Thyroid gland (tissue), 4 donors: ENCODE results near the gene COX4I2. TPM values are rescaled to one million over a fixed set of nuclear protein-coding genes. Genes with fewer than 3 reads are reported as not detected.

ENCODE experiments used
- DNase-seq, 2 donors: peaks; one replicate each; pipeline ENCODE4 v3.0.0-alpha.2; 2019
- H3K27ac ChIP-seq, 3 donors: fragments of 200-600 bp; sonication (generic); 1 replicate in 2 of 3; 2 replicates in 1 of 3; pipeline ENCODE4 v1.5.1; 2016 to 2019; ENCODE audit warnings: mild to moderate bottlenecking in 1 of 3, moderate library complexity in 1 of 3
- H3K27me3 ChIP-seq: fragments of 200-600 bp; sonication (generic); one replicate; pipeline ENCODE4 v1.5.1; 2019
- H3K36me3 ChIP-seq, 2 donors: fragments of 200-600 bp; sonication (generic); one replicate each; pipeline ENCODE4 v1.5.1; 2016 to 2019
- H3K4me1 ChIP-seq, 2 donors: fragments of 200-600 bp; sonication (generic); one replicate each; pipeline ENCODE4 v1.5.1; 2017 to 2019
- H3K4me3 ChIP-seq, 3 donors: fragments of 200-600 bp; sonication (generic); replicated peaks in 1 of 3; 1 replicate in 2 of 3; 2 replicates in 1 of 3; pipeline ENCODE4 v1.5.1; 2016; ENCODE audit warnings: mild to moderate bottlenecking in 1 of 3
- H3K9me3 ChIP-seq: fragments of 200-600 bp; sonication (generic); one replicate; pipeline ENCODE4 v1.5.1; 2017
- CTCF ChIP-seq, 6 experiments: fragments of 200-600 bp in 3 of 6; fragments of 450-650 bp in 3 of 6; sonication (generic) in 3 of 6; IDR thresholded peaks; one replicate each; pipeline ENCODE4 v1.5.1; 2016 to 2019; ENCODE audit warnings: antibody characterized with exemption in 6 of 6, mild to moderate bottlenecking in 2 of 6, inconsistent platforms in 1 of 6, moderate library complexity in 1 of 6
- POLR2A ChIP-seq, 2 donors: fragments of 450-650 bp; IDR thresholded peaks; one replicate each; pipeline ENCODE4 v1.6.1; 2017; ENCODE audit warnings: antibody characterized with exemption in 2 of 2, mild to moderate bottlenecking in 2 of 2, moderate library complexity in 1 of 2
- WGBS, 2 donors: methylation state at CpG; one replicate each; pipeline ENCODE4 v1.1.5; 2017; 5-methylcytosine and 5-hydroxymethylcytosine counted together
- intact Hi-C: fragments of 100-400 bp; cut with DNase I; formaldehyde crosslinking; loops from one replicate; pipeline ENCODE4 v1.15.1; 2023
- total RNA-seq, 4 donors: library from RNA; depleted of rRNA; stranded (reverse); fragments of >200 nt; gene quantifications; one replicate each; pipeline ENCODE4 v1.2.3, GENCODE V29; 2016

COX4I2 gene
- total RNA-seq, 4 donors from 2014 or later, result 1.1 to 4.8 (median 3.4) TPM

GRCh38 chr20:31630187-31630790 lies 7.4 kb upstream of the COX4I2 start:
- 54 to 57% methylated on average over 2 of the region's 2 CpGs for WGBS, 2 donors
- DNase-seq, result no peak
- H3K4me3 ChIP-seq, result no peak overlapping the region
- no peaks in the 10 kb centered on the region for H3K4me1 ChIP-seq
- H3K27me3 ChIP-seq, result no peaks in the 10 kb centered on the region
- no peaks in the 10 kb centered on the region for H3K9me3 ChIP-seq
- intact Hi-C loops, result loop anchor here (10.0 kb wide), 1 partner anchor 205 kb away; no protein-coding TSS in a partner anchor
- no peak for TF ChIP-seq CTCF (IDR thresholded peaks at IDR 0.05)
- no peak for TF ChIP-seq POLR2A (IDR thresholded peaks at IDR 0.05)
- H3K27ac ChIP-seq, result no peak overlapping the region
- H3K36me3 ChIP-seq, result no peaks in the 10 kb centered on the region

- Histone ChIP-seq H3K27ac (no peak overlapping the region), H3K9me3 (no peaks in the 10 kb centered on the region), H3K4me1 (no peaks in the 10 kb centered on the region), H3K36me3 (no peaks in the 10 kb centered on the region), H3K27me3 (no peaks in the 10 kb centered on the region), H3K4me3 (no peak overlapping the region)
- DNase-seq, result no peak
- intact Hi-C loops, result loop anchor here (10.0 kb wide), 1 partner anchor 202 kb away; no protein-coding TSS in a partner anchor
- TF ChIP-seq POLR2A (IDR thresholded peaks at IDR 0.05), result no peak
- TF ChIP-seq CTCF (IDR thresholded peaks at IDR 0.05), result no peak
- WGBS, 2 donors, result 94 to 95% methylated on average over 37 to 39 of the region's 40 CpGs
Measured at GRCh38 chr20:31632548-31633338, 5.0 kb upstream of the COX4I2 start.

GRCh38 chr20:31633339-31633914 lies 4.3 kb upstream of the COX4I2 start:
- no peak for TF ChIP-seq POLR2A (IDR thresholded peaks at IDR 0.05)
- no peak for TF ChIP-seq CTCF (IDR thresholded peaks at IDR 0.05)
- H3K4me1 ChIP-seq, result no peaks in the 10 kb centered on the region
- no peak for DNase-seq
- H3K27ac ChIP-seq, result no peak overlapping the region
- H3K9me3 ChIP-seq, result no peaks in the 10 kb centered on the region
- WGBS, 2 donors, result 87 to 93% methylated on average over 12 to 14 of the region's 14 CpGs
- no peaks in the 10 kb centered on the region for H3K36me3 ChIP-seq
- H3K27me3 ChIP-seq, result no peaks in the 10 kb centered on the region
- no peak overlapping the region for H3K4me3 ChIP-seq
- intact Hi-C loops, result loop anchor here (10.0 kb wide), 1 partner anchor 201 kb away; no protein-coding TSS in a partner anchor

- intact Hi-C loops, result loop anchor here (10.0 kb wide), 1 partner anchor 196 kb away; no protein-coding TSS in a partner anchor
- Histone ChIP-seq H3K4me3 (no peak overlapping the region), H3K27ac (no peak overlapping the region)
Measured at GRCh38 chr20:31638317-31638716, 605 bp downstream of the COX4I2 start.

More at GRCh38 chr20:31638317-31638716, 605 bp downstream of the COX4I2 start:
- H3K27me3 ChIP-seq, result no peaks in the 10 kb centered on the region
- no peaks in the 10 kb centered on the region for H3K9me3 ChIP-seq
- no peak for DNase-seq
- TF ChIP-seq POLR2A (IDR thresholded peaks at IDR 0.05) (no peak), CTCF (IDR thresholded peaks at IDR 0.05) (no peak)
- no peaks in the 10 kb centered on the region for H3K36me3 ChIP-seq
- no peaks in the 10 kb centered on the region for H3K4me1 ChIP-seq
- WGBS, 2 donors, result 67% methylated on average over 2 of the region's 4 CpGs; no CpG with 5 or more reads in 1 of the 2 donors
